ENCODE data around the gene ATP2A1. TPM values are rescaled to one million over a fixed set of nuclear protein-coding genes. Genes with fewer than 3 reads are reported as not detected.

Gene ATP2A1
- polyA plus RNA-seq, 1 donor (not counting 4 experiments of a cell fraction or from before 2014, with no cell fraction given) = 0.12 TPM

- Histone ChIP-seq H2AFZ (ENCODE audit: control insufficient read depth, low read length) (no peak overlapping the region), H3K27ac (ENCODE audit: control insufficient read depth, insufficient read depth, low read length) (no peak overlapping the region), H3K36me3 (ENCODE audit: control insufficient read depth in 2 of 2, extremely low read depth in 1 of 2, insufficient read depth in 2 of 2, low read length in 2 of 2) (peaks cover 14 to 33% of the 10 kb centered on the region in 2 experiments), H3K9me3 (ENCODE audit: control insufficient read depth, low read depth, low read length) (no peaks in the 10 kb centered on the region), H3K4me3 (ENCODE audit: control insufficient read depth in 2 of 3, extremely low read depth in 1 of 3, insufficient read depth in 2 of 3, low read depth in 1 of 3, low read length in 3 of 3) (no peak overlapping the region), H4K20me1 (ENCODE audit: control insufficient read depth, extremely low read depth, insufficient read depth, low read length) (no peaks in the 10 kb centered on the region), H3K9me1 (ENCODE audit: control insufficient read depth, extremely low read depth, insufficient read depth, low read length) (no peaks in the 10 kb centered on the region), H3K27me3 (ENCODE audit: control insufficient read depth, extremely low read depth, insufficient read depth, low read length) (no peaks in the 10 kb centered on the region), H3K4me2 (ENCODE audit: control insufficient read depth, extremely low read depth, insufficient read depth, low read depth, low read length) (no peak overlapping the region), H3K9ac (ENCODE audit: control insufficient read depth, extremely low read depth, insufficient read depth, low read length) (no peak overlapping the region), H3K4me1 (ENCODE audit: control insufficient read depth, extremely low read depth, insufficient read depth, low read length) (no peaks in the 10 kb centered on the region), H3K79me2 (ENCODE audit: control insufficient read depth, insufficient read depth, low read length) (no peaks in the 10 kb centered on the region)
- TF ChIP-seq EZH2 (IDR thresholded peaks at IDR 0.05; ENCODE audit: low read length) (no peak), CTCF (optimal IDR thresholded peaks at IDR 0.05 in 1 of 3, IDR thresholded peaks at IDR 0.05 in 1 of 3, conservative IDR thresholded peaks at IDR 0.05 in 1 of 3; ENCODE audit: extremely low read depth in 1 of 3, insufficient read depth in 2 of 3, low read length in 3 of 3) (no peak)
- no peak for DNase-seq (ENCODE audit: low read depth, low spot score)
- no peak for FAIRE-seq
- dilution Hi-C loops (cut with MboI; ENCODE audit: extremely low pct_ligation_motif_present, low sequenced_read_pairs) = no loop called here
Measured at GRCh38 chr16:28912558-28912957, 34.3 kb downstream of the ATP2A1 start.

- FAIRE-seq (no peak), DNase-seq (ENCODE audit: low read depth, low spot score) (no peak)
- Histone ChIP-seq H3K36me3 (ENCODE audit: control insufficient read depth in 2 of 2, extremely low read depth in 1 of 2, insufficient read depth in 2 of 2, low read length in 2 of 2) (peaks cover 19 to 27% of the 10 kb centered on the region in 2 experiments), H2AFZ (ENCODE audit: control insufficient read depth, low read length) (no peak overlapping the region), H3K9me3 (ENCODE audit: control insufficient read depth, low read depth, low read length) (no peaks in the 10 kb centered on the region), H3K4me3 (ENCODE audit: control insufficient read depth in 2 of 3, extremely low read depth in 1 of 3, insufficient read depth in 2 of 3, low read depth in 1 of 3, low read length in 3 of 3) (no peak overlapping the region), H3K79me2 (ENCODE audit: control insufficient read depth, insufficient read depth, low read length) (no peaks in the 10 kb centered on the region), H3K9ac (ENCODE audit: control insufficient read depth, extremely low read depth, insufficient read depth, low read length) (no peak overlapping the region), H3K27me3 (ENCODE audit: control insufficient read depth, extremely low read depth, insufficient read depth, low read length) (no peaks in the 10 kb centered on the region), H3K9me1 (ENCODE audit: control insufficient read depth, extremely low read depth, insufficient read depth, low read length) (no peaks in the 10 kb centered on the region), H3K4me2 (ENCODE audit: control insufficient read depth, extremely low read depth, insufficient read depth, low read depth, low read length) (no peak overlapping the region), H4K20me1 (ENCODE audit: control insufficient read depth, extremely low read depth, insufficient read depth, low read length) (no peaks in the 10 kb centered on the region), H3K27ac (ENCODE audit: control insufficient read depth, insufficient read depth, low read length) (no peak overlapping the region), H3K4me1 (ENCODE audit: control insufficient read depth, extremely low read depth, insufficient read depth, low read length) (no peaks in the 10 kb centered on the region)
- dilution Hi-C loops (cut with MboI; ENCODE audit: extremely low pct_ligation_motif_present, low sequenced_read_pairs) = no loop called here
- TF ChIP-seq CTCF (optimal IDR thresholded peaks at IDR 0.05 in 1 of 3, IDR thresholded peaks at IDR 0.05 in 1 of 3, conservative IDR thresholded peaks at IDR 0.05 in 1 of 3; ENCODE audit: extremely low read depth in 1 of 3, insufficient read depth in 2 of 3, low read length in 3 of 3) (no peak), EZH2 (IDR thresholded peaks at IDR 0.05; ENCODE audit: low read length) (no peak)
Measured at GRCh38 chr16:28913946-28914724, 35.8 kb downstream of the ATP2A1 start.
